ENCODE measurements around the gene ROBO1. TPM values are rescaled to one million over a fixed set of nuclear protein-coding genes. Genes with fewer than 3 reads are reported as not detected.
A peak's percentile ranks its signal among the peaks of the same experiment; 100 is the strongest.

Gene ROBO1
- total and polyA plus RNA-seq, 2 of the 13 experiments (the other 11 are each of a cell fraction or from before 2014, with no cell fraction given), result 52.2 to 71.0 TPM

- TF ChIP-seq KLF15 (CRISPR knock-in tag; IDR thresholded peaks at IDR 0.05; ENCODE audit: borderline replicate concordance) (no peak), DR1 (CRISPR knock-in tag; IDR thresholded peaks at IDR 0.05) (no peak), ZNF768 (CRISPR knock-in tag; IDR thresholded peaks at IDR 0.05) (no peak), EP300 (IDR thresholded peaks at IDR 0.05; ENCODE audit: low read depth in 2 of 2, low read length in 2 of 2) (no peak), EP300 (CRISPR knock-in tag; IDR thresholded peaks at IDR 0.05; ENCODE audit: borderline replicate concordance) (no peak), ZNF780A (CRISPR knock-in tag; IDR thresholded peaks at IDR 0.05) (no peak), ZNF75D (CRISPR knock-in tag; IDR thresholded peaks at IDR 0.05; ENCODE audit: borderline replicate concordance) (no peak), ZNF569 (CRISPR knock-in tag; IDR thresholded peaks at IDR 0.05; ENCODE audit: borderline replicate concordance) (no peak), KAT7 (CRISPR knock-in tag; IDR thresholded peaks at IDR 0.05; ENCODE audit: borderline replicate concordance) (peak; percentile 37; the same call in 1 of the 2 replicates), ZNF678 (CRISPR knock-in tag; IDR thresholded peaks at IDR 0.05) (no peak), ZNF225 (CRISPR knock-in tag; IDR thresholded peaks at IDR 0.05) (no peak), JUNB (CRISPR knock-in tag; IDR thresholded peaks at IDR 0.05; ENCODE audit: borderline replicate concordance) (no peak), THAP9 (CRISPR knock-in tag; IDR thresholded peaks at IDR 0.05; ENCODE audit: borderline replicate concordance) (no peak), U2AF1 (optimal IDR thresholded peaks at IDR 0.05; ENCODE audit: low read depth, low read length) (peak; percentile 29), STAT6 (CRISPR knock-in tag; IDR thresholded peaks at IDR 0.05; ENCODE audit: borderline replicate concordance) (no peak), ZC3H4 (CRISPR knock-in tag; IDR thresholded peaks at IDR 0.05; ENCODE audit: borderline replicate concordance) (no peak), THAP8 (CRISPR knock-in tag; IDR thresholded peaks at IDR 0.05; ENCODE audit: borderline replicate concordance) (no peak), ZSCAN9 (CRISPR knock-in tag; IDR thresholded peaks at IDR 0.05; ENCODE audit: borderline replicate concordance) (no peak), ZSCAN31 (CRISPR knock-in tag; IDR thresholded peaks at IDR 0.05; ENCODE audit: low read depth) (0 out of 2 replicates have a peak, but pooled peaks have one; percentile 16), HNRNPH1 (optimal IDR thresholded peaks at IDR 0.05; ENCODE audit: low read depth, low read length) (no peak), ATF7 (IDR thresholded peaks at IDR 0.05) (no peak), ATF7 (CRISPR knock-in tag; IDR thresholded peaks at IDR 0.05) (no peak), ZNF232 (CRISPR knock-in tag; IDR thresholded peaks at IDR 0.05; ENCODE audit: borderline replicate concordance) (no peak), SRSF1 (optimal IDR thresholded peaks at IDR 0.05; ENCODE audit: low read depth, low read length) (no peak), ZNF143 (CRISPR knock-in tag; IDR thresholded peaks at IDR 0.05) (no peak)
These were observed 749.1 kb downstream of the ROBO1 start (continued) for GRCh38 chr3:79018671-79019136.
